Anterior cingulate cortex (tissue), 58 donors: ENCODE results near the gene EIF4A3.

ENCODE experiments used
- DNase-seq, 58 donors: peaks; one replicate each; lab custom pipeline; 2025; lab: John Stamatoyannopoulos, UW

Gene EIF4A3

DNA sequence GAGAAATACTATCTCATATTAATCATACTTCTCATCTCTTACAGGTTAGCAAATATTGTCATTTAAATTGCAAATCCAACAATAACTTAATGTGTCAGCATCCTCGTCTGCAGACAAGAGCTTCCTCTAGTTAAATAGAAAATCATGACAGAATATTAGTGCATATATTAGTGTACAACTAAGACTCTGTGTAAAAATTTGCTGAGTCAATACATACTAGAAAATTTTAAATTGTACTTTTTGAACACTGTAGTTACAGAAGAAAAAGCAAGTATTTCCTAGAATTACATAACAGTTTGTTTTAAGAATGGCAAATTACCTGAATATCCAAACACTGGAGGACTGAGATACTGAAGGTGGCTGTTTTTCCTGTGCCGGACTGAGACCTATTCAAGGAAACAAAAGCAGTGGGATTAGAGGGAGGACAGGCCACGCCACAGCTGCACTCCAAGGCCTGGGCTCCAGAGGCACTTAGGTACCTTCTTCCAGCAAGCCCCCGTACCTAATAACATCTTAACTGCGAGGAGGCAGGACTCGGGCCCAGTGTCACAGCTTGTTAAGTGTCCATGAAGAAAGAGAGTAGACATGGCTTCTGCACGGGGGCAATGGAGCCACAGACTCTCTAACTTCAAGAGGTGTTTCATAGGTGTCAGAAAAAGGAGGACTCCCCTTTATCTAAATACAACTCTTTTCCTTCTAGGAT, 5.3 kb downstream of the EIF4A3 start:
- no peak for DNase-seq

- DNase-seq: no peak
Measured at GRCh38 chr17:80138856-80139426, 8.0 kb downstream of the EIF4A3 start.

DNA sequence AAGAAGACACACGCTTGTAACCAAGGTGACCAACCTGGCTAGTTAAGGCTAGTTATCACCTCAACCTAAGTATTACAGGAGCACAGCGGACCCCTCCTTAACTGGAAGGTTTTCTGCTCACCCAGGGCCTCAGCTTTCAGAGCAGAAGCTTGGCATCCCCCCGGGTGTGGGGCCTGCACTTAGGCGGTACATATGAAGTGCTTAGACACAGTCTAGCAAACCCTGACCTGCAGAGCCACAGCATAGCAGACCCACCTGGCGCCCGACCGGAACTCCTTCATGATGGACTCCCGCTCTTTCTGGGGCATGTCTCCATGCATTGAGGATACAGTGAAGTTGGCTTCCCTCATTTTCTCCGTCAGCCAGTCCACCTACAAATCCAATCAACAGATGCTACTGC, 9.8 kb downstream of the EIF4A3 start:
- no peak for DNase-seq

DNA sequence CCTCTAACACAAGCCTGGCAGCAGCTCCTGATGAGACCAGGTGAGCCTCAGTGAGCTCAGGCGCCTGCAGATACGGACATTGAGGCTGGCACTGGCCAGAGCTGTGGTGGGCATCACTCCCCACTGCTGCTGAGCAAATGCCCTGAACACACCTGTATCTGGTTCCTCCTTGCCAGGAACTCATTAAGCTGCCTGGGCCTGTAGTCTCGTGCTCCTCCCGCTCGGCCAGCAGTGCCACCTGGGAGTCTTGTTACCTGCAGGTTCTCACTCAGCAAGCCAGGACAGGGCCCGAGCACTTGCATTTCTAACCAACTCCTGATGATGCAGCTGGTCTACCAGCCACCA, 13.3 kb downstream of the EIF4A3 start:
- DNase-seq: no peak

GRCh38 chr17:80132906-80133625, 13.9 kb downstream of the EIF4A3 start:
- DNase-seq: no peak

GRCh38 chr17:80130992-80131391, 15.9 kb downstream of the EIF4A3 start:
- no peak for DNase-seq

- no peak for DNase-seq
Measured at GRCh38 chr17:80129006-80129565, 17.8 kb downstream of the EIF4A3 start.

- DNase-seq: no peak
Measured at GRCh38 chr17:80126449-80126715, 20.5 kb downstream of the EIF4A3 start.

DNA sequence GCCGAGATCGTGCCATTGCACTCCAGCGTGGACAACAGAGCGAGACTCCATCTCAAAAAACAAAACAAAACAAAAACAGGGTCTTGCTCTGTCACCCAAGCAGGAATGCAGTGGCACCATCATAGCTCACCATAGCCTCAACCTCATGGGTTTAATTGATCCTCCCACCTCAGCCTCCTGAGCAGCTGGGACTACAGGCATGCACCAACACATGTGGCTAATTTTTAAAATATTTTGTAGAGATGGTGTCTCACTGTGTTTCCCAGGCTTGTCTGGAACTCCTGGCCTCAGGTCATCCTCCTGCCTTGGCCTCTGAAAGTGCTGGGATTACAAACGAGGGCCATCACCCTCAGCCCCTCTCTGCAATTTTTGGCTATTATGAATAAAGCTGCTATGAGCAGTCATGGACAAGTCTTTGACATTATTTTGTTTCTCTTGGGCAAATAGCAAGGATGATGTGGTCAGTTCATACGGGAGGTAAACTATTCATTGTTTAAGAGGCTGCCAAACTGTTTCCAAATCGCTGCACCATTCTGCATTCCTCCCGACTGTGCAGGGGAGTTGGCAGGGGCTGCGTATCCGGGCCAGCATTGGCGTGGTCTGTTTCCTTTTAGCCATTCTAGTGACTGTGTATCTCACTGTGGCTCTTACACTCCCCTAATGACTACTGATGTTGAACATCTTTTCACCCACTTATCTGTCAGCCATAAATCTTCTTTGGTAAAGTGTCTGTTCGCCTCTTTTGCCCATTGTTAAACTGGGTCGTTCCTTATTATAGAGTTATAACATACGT, 21.1 kb downstream of the EIF4A3 start:
- no peak for DNase-seq

DNA sequence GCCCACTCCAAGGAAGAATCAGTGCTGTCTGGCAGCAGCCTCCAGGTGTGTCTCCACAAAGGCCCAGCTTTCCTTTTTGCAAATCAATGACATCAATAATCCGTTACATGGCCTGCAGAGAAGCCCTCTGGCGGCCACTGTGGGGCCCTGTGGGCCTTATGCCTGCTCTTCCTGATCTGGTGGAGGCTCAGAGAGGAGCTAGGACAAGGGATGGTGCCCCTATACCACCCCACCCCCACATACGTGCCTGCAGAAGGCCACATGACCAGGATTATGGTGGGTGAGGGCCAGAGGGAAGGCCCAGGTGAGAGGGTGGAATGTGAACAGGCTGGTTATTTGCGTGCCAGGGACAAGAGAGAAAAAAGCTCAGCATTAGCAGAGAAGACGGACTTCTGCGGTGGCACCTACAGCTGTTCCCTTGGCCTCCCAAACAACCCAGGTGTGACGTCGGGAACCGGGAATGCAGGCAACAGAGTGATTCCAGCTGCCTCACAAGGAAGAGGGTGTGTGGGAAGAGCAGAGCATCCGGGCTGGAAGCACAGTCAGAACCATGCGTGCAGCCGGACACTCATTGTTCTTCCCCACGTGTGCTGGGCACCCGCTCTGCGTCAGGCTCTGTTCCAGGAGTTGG, 22.5 kb downstream of the EIF4A3 start:
- no peak for DNase-seq

DNA sequence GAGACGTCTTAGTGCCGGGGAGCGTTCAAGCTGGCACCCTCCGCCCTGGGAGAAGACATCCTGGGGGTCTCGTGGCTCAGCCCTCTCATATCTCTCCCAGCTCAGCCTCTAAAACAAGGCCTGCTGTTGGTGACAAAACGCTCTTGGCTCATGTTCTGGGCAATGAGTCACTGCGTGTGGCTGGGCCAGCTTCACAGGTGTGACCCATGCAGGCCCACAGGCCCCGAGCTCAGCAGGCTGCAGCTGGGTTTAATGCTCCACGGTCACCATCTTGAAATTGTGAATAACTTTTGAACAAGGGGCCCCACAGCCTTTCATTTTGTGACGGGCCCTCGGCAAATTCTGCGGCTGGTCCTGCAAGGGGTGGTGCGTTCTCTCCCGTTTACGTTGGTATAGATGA, 23.1 kb downstream of the EIF4A3 start:
- no peak for DNase-seq

DNA sequence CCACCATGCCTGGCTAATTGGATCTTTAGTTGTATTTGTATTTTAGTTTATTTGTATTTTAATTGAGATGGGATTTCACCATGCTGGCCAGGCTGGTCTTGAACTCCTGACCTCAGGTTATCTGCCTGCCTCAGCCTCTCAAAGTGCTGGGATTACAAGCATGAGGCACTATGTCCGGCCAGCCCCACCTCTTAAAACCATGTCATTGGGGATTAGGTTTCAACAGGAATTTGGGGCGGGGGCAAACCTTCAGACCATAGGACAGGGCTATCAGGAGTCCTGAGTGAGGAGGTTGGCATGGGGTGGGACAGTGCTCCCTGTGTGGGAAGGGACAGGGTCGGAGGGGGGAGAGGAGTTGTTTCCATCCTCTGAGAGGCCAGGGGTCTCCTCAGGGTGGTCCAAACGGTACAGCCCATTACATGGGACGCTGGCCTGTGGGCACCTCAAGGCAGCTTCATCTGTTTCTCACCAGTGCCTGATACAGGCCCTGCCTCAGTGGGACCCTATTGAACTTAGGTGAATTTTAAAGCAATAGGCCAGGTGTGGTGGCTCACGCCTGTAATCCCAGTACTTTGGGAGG, 23.9 kb downstream of the EIF4A3 start:
- no peak for DNase-seq

DNA sequence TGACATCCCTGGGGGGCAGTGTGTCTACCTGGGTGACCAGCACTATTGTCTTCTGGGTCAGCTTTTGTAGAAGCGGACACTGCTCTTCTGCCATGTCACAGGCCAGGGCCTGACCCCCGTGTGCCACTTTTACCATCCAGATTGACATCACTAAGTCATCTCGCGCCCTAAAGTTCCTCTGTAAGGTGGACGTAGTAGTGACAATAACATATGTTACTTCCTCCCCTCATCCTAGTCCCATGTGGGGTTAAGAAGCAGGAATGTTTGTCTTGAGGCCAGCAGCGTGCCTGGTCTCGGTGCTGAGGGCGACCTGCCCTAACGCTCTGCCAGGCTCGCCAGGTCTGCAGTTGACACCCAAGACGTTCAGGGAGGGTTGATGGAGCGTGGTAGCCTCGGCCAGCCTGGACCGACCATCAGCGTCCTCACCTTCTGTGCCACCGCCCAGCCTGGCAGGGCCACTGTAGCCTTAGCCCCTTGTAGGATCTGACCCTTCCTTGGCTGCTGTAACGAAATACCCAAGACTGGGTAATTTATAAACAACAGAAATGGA, 24.8 kb downstream of the EIF4A3 start:
- no peak for DNase-seq

- DNase-seq: no peak
Measured at GRCh38 chr17:80119839-80120238, 27.1 kb downstream of the EIF4A3 start.

- DNase-seq: no peak
Measured at GRCh38 chr17:80119271-80119791, 27.6 kb downstream of the EIF4A3 start.

DNA sequence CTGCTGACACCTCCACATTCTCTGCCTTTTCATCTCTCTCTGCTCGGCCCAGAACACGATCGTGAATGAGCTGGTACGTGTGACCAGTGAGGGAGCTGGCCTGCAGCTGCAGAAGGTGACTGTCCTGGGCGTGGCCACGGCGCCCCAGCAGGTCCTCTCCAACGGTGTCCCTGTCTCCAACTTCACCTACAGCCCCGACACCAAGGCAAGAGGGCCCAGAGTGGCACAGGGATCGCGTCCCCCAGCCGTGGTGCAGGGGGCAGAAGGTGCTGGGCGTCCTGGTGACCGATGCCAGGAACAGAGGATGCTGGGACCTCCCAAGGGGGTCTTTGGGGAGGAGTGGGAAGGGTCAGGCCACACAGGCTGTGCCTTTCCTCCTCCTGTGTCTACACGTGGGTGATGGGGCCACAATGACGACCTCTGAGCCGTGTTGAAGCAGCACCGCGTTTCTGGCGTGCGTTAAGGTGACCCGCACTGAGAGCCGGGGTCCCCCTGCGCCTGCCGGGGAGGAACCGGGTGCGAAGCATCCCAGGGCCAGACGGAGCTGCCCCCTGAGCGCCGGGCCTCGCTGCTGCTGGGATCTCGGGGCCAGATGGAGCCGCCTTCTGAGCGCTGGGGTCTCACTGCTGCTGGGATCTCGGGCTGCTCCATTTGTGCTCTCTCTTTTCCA, 28.2 kb downstream of the EIF4A3 start:
- no peak for DNase-seq

- DNase-seq: no peak
Measured at GRCh38 chr17:80117491-80118401, 29.2 kb downstream of the EIF4A3 start.

- DNase-seq: no peak
Measured at GRCh38 chr17:80116921-80117380, 30.0 kb downstream of the EIF4A3 start.
